ENCODE measurements around the gene RAPGEF2. TPM values are rescaled to one million over a fixed set of nuclear protein-coding genes. Genes with fewer than 3 reads are reported as not detected.
A peak's percentile ranks its signal among the peaks of the same experiment; 100 is the strongest.

The RAPGEF2 gene
- total RNA-seq, 1 experiment from 2014 or later, result 21.2 TPM

GRCh38 chr4:159240687-159241086 lies 137.8 kb downstream of the RAPGEF2 start:
- H3K27ac ChIP-seq (ENCODE audit: low read length), result no peak overlapping the region
- CTCF ChIA-PET, result no interaction called here
- no peaks in the 10 kb centered on the region for H3K4me1 ChIP-seq (ENCODE audit: insufficient read depth, low read length)
- H3K27me3 ChIP-seq (ENCODE audit: low read length), result no peaks in the 10 kb centered on the region
- intact Hi-C loops (cut with micrococcal nuclease), result loop anchor here (10.0 kb wide), 1 partner anchor 54 kb away; no protein-coding TSS in a partner anchor
- no peak overlapping the region for H3K4me2 ChIP-seq (ENCODE audit: low read length)
- no peaks in the 10 kb centered on the region for H4K20me1 ChIP-seq (ENCODE audit: low read length)
- H3K4me3 ChIP-seq (ENCODE audit: low read length), result no peak overlapping the region
- no peaks in the 10 kb centered on the region for H3K9me3 ChIP-seq (ENCODE audit: low read length)
- H3K36me3 ChIP-seq (ENCODE audit: low read depth, low read length), result no peaks in the 10 kb centered on the region
- H2AFZ ChIP-seq (ENCODE audit: low read length), result no peak overlapping the region
- POLR2A ChIA-PET (ENCODE audit: unreplicated experiment), result no interaction called here
- H3K9ac ChIP-seq (ENCODE audit: low read length), result no peak overlapping the region
- TF ChIP-seq CTCF (conservative IDR thresholded peaks at IDR 0.05; ENCODE audit: low read depth, low read length) (no peak), EZH2phosphoT487 (IDR thresholded peaks at IDR 0.05; ENCODE audit: borderline replicate concordance, low read length) (no peak), EZH2 (IDR thresholded peaks at IDR 0.05; ENCODE audit: low read length, unreplicated experiment) (no peak)
- DNase-seq (no peak), ATAC-seq (no peak)
- no peaks in the 10 kb centered on the region for H3K79me2 ChIP-seq (ENCODE audit: low read length)
- BruUV-seq (replicated peaks), result no TSS peak
- H3K9me2 ChIP-seq (replicated peaks; ENCODE audit: low read length), result no peaks in the 10 kb centered on the region
- H3F3A ChIP-seq (ENCODE audit: low read length, unreplicated experiment), result no peaks in the 10 kb centered on the region

GRCh38 chr4:159242427-159242826 lies 139.5 kb downstream of the RAPGEF2 start:
- H3K9me2 ChIP-seq (replicated peaks; ENCODE audit: low read length), result no peaks in the 10 kb centered on the region
- no peaks in the 10 kb centered on the region for H3K36me3 ChIP-seq (ENCODE audit: low read depth, low read length)
- DNase-seq, result no peak
- no peak overlapping the region for H3K4me3 ChIP-seq (ENCODE audit: low read length)
- H3K4me2 ChIP-seq (ENCODE audit: low read length), result no peak overlapping the region
- CTCF ChIA-PET, result no interaction called here
- POLR2A ChIA-PET (ENCODE audit: unreplicated experiment), result no interaction called here
- H3K9me3 ChIP-seq (ENCODE audit: low read length), result no peaks in the 10 kb centered on the region
- peak; percentile 40; the same call in 1 of the 2 replicates for ATAC-seq
- H3K27ac ChIP-seq (ENCODE audit: low read length), result no peak overlapping the region
- H3K27me3 ChIP-seq (ENCODE audit: low read length), result no peaks in the 10 kb centered on the region
- TF ChIP-seq EZH2phosphoT487 (IDR thresholded peaks at IDR 0.05; ENCODE audit: borderline replicate concordance, low read length) (no peak), EZH2 (IDR thresholded peaks at IDR 0.05; ENCODE audit: low read length, unreplicated experiment) (no peak), CTCF (conservative IDR thresholded peaks at IDR 0.05; ENCODE audit: low read depth, low read length) (no peak)
- intact Hi-C loops (cut with micrococcal nuclease), result loop anchor here (10.0 kb wide), 1 partner anchor 52 kb away; no protein-coding TSS in a partner anchor
- H2AFZ ChIP-seq (ENCODE audit: low read length), result no peak overlapping the region
- no peak overlapping the region for H3K9ac ChIP-seq (ENCODE audit: low read length)
- H3K4me1 ChIP-seq (ENCODE audit: insufficient read depth, low read length), result no peaks in the 10 kb centered on the region
- no TSS peak for BruUV-seq (replicated peaks)
- H3K79me2 ChIP-seq (ENCODE audit: low read length), result no peaks in the 10 kb centered on the region
- H3F3A ChIP-seq (ENCODE audit: low read length, unreplicated experiment), result no peaks in the 10 kb centered on the region
- no peaks in the 10 kb centered on the region for H4K20me1 ChIP-seq (ENCODE audit: low read length)

- DNase-seq (no peak), ATAC-seq (peak; percentile 64)
- no peak overlapping the region for H3K4me2 ChIP-seq (ENCODE audit: low read length)
- H3K79me2 ChIP-seq (ENCODE audit: low read length), result no peaks in the 10 kb centered on the region
- no peaks in the 10 kb centered on the region for H3K9me2 ChIP-seq (replicated peaks; ENCODE audit: low read length)
- ChIA-PET POLR2A (ENCODE audit: unreplicated experiment) (no interaction called here), CTCF (interaction anchor here (0.6 kb wide), 1 partner anchor 203 kb away, joined by 3 read pairs; no protein-coding TSS in a partner anchor)
- H3K9ac ChIP-seq (ENCODE audit: low read length), result no peak overlapping the region
- H3K36me3 ChIP-seq (ENCODE audit: low read depth, low read length), result no peaks in the 10 kb centered on the region
- BruUV-seq (replicated peaks), result no TSS peak
- H3K9me3 ChIP-seq (ENCODE audit: low read length), result no peaks in the 10 kb centered on the region
- H3K27ac ChIP-seq (ENCODE audit: low read length), result no peak overlapping the region
- no peak overlapping the region for H3K4me3 ChIP-seq (ENCODE audit: low read length)
- no peak overlapping the region for H2AFZ ChIP-seq (ENCODE audit: low read length)
- no peaks in the 10 kb centered on the region for H3K27me3 ChIP-seq (ENCODE audit: low read length)
- H4K20me1 ChIP-seq (ENCODE audit: low read length), result no peaks in the 10 kb centered on the region
- H3F3A ChIP-seq (ENCODE audit: low read length, unreplicated experiment), result no peaks in the 10 kb centered on the region
- intact Hi-C loops (cut with micrococcal nuclease), result loop anchor here (10.0 kb wide), 1 partner anchor 46 kb away; no protein-coding TSS in a partner anchor
- no peak for TF ChIP-seq CTCF (conservative IDR thresholded peaks at IDR 0.05; ENCODE audit: low read depth, low read length)
- no peak for TF ChIP-seq EZH2phosphoT487 (IDR thresholded peaks at IDR 0.05; ENCODE audit: borderline replicate concordance, low read length)
- no peak for TF ChIP-seq EZH2 (IDR thresholded peaks at IDR 0.05; ENCODE audit: low read length, unreplicated experiment)
- H3K4me1 ChIP-seq (ENCODE audit: insufficient read depth, low read length), result no peaks in the 10 kb centered on the region
Measured at GRCh38 chr4:159248384-159249178, 145.7 kb downstream of the RAPGEF2 start.
